ENCODE results near the gene CTSF.
A peak's percentile ranks its signal among the peaks of the same experiment; 100 is the strongest.
"Not testable (repeated sequence)": the region's sequence is repeated elsewhere in the genome, so short reads cannot be mapped to it uniquely, and the experiment has no call there.

Gene CTSF

GRCh38 chr11:66556086-66556485 is 12.3 kb downstream of the CTSF start:
- no peak for DNase-seq

- no peak for DNase-seq
Observed at GRCh38 chr11:66555416-66555815, 13.0 kb downstream of the CTSF start.

- DNase-seq: no peak
Observed at GRCh38 chr11:66554602-66555001, 13.8 kb downstream of the CTSF start.

DNA sequence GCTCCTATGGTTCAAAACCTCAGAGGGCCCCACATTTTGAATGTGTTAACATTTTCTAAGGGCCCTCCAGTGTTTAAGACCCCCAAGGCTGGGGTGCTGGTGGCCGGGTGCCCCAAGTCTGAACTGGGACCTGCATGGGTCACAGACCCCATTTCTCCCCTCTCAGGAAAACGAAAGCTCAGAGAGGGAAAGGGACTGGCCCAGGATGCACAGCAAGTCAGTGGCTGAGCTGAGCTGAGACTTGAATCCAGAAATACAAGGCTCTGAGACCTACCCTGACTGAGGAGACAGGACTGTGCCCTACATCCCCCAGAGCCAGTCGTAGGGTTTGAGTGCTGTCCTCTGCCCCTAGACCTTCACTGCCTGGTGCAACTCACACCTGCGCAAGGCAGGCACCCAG is 17.5 kb downstream of the CTSF start:
- DNase-seq: no peak

GRCh38 chr11:66549696-66550095 is 18.7 kb downstream of the CTSF start:
- DNase-seq: no peak

DNA sequence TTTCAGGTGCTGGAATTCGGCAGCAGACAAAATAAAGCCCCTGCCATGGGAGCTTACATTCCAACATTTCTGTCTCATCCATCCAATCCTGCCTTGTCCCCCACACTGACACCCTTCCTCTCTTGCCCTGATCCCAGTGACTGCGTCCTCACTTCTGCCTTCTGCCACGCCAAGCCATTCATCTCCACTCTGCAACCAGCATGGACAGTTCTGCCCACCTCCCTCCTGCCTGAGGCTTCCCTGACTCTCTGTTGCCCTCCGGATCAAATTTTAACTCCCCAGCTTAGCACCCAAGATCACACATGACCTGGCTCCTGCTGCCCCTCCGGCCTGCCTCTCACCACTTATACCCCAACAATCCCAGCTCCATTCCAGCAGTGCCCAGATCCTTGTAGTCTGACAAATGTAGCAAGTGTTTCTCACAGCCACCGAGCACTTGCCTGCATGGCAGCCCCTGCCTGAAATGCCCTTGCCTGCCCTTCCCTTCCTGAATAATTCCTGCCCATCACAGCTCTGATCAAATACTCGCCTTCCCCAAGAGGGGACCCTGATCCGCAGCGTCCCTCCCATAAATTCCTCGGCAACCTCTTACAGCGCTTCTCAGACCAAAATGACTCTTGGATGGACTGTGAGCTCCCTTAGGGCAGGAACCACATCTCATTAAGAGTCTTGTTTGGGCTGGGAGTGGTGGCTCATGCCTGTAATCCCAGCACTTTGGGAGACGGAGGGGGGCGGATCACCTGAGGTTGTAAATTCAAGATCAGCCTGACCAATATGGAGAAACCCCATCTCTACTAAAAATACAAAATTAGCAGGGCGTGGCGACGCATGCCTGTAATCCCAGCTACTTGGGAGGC is 19.4 kb downstream of the CTSF start:
- DNase-seq: no peak

GRCh38 chr11:66548041-66548440 is 20.4 kb downstream of the CTSF start:
- DNase-seq: no peak

- DNase-seq: no peak
Observed at GRCh38 chr11:66547662-66548009, 20.8 kb downstream of the CTSF start.

DNA sequence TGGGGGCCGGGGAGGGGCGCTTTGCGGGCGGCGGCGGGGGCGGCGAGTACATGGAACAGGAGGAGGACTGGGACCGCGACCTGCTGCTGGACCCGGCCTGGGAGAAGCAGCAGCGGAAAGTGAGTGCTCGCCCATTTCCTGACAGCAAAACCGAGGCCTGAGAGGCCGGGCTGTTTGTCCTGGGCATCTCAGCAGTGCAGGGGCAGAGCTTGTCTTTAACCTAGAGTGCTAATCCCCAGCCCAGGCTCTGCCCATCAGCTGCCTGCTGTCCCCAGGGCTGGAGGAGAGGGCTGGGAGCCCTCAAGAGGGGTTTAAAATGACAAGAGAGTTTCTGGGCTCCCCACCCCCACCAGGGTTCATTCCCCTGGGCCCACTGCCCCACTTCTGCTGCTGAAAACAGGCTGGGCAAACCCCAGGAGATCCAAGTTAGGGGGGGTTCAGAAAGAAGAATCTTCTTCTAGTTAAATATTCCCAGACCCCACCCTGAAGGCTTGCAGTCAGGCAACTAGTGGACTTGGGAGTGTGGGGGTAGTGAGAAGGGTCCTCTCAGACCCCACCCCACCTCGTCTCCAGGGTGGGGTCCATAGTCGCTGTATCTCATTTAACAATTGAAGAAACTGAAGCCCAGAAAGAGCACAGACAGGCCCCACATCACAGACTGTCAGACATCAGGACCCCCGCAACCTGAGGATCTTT is 21.3 kb downstream of the CTSF start:
- no peak for DNase-seq

DNA sequence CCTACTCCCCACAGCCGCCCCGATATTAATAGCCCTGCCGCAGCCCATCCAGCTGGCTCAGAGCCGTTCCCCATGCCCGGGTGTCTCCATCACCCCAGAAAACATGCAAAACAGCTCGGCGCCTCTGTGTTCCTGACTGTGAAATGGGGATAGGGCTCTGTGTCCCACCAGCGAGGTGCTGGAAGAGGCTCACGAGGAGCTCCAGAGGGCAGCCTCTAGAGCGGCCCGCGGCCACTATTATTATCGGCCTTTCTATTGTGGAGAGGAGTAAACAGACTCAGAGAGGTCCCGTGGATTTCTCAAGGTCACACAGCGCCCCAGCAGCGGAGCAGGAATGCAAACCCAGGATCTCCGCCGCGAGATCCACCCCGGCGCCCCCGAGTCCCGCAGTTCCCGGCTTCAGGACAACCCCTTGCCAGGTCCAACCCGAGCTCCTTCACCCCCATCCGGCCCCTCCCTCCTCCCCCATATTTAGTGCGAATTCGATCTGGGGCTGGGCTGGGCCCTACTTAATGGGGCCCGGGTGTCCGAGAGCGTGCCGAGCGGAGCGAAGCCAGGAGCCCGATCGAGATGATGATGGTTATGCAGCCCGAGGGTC is 21.9 kb downstream of the CTSF start, which contains the start of gene ACTN3:
Gene ACTN3 (plus strand): TSS at position 536 of the 598 bp plus-strand sequence. CDS start 35 bp downstream, at position 571.
- peak in 1 of 2 donors; percentile 19 for DNase-seq

DNA sequence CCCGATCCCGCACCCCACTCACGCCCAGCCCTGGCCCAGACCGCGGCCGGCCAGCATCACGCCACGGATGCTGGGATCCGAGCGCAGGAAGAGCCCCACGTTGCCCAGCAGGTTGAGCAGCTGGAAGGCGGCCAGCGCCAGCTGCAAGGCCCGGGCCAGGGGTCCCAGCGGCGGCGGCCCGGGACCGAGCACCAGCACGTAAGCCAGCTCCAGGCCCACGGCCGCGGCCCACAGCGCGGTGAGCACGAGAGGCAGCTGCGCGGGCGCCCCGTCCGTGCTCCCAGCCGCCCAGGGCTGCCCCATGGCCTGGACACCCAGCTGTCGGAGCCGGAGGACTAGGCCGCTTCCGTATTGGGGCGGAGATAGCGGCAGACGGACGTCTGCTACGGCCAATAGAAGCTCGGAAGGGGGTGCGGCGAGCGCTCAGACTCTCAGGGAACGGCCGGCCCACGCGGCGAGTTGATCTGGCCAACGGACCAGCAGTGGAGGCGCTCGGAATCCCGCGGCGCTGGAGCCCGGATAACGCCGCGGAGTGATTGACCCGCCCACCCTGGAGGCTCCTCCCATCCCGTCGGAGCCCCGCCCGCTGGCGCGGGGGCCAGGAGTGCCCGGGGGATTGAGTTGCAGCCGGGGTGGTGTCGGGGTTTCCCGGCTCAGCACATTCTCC is 22.6 kb downstream of the CTSF start, which contains the start of gene ZDHHC24:
Gene ZDHHC24 (minus strand): TSS at position 348 of the 667 bp plus-strand sequence. CDS start 45 bp downstream, at position 303.
- DNase-seq: peak; percentile 89 to 91

DNA sequence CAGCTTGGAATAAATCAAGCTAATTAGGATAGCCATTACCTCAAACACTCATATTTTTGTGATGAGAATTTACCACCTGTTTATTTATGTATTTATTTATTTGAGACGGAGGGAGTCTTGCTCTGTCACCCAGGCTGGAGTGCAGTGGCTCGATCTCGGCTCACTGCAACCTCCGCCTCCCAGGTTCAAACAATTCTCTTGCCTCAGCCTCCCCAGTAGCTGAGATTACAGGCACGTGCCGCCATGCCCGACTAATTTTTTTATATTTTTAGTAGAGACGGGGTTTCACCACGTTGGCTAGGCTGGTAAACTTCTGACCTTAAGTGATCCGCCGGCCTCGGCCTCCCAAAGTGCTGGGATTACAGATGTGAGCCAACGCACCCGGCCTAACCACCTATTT is 23.5 kb downstream of the CTSF start:
- not testable (repeated sequence) for DNase-seq

DNA sequence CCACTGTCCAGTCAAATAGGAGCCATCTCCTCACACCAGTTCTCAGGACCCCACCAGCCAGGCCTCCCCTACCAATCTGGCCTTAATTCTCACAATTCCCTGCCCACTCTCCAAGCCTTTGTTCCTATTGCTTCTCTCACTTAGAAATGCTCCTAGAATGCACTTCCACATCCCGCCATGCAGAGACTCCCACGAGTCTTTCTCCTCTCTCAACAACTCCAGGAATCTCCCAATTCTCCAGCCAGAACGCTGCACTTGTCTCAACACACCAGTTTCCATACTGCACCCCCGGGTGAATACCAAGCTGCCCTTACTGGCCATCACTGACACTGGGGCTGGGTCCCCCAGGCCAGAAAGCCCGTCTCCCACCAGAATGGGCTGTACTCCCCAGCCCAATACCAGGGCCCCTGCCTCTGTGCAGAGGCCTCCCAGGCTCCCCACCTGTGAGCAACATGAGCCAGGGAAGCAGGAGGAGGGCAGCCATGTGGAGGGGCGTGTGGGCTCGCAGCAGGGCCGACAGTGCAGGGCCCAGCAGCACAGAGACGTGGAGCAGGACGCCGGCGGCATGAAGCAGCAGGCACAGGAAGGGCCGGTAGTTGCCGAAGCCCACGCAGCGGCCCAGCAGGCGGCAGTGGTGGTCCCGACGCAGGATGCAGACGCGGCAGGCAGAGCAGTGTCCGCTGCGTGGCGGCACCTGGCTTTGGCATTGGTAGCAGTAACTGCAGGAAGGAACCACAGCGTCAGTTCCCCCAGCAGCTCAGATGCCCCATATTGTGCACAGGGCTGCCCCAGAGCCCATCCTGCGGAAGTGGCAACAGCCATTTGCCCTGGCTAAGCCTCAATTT is 24.9 kb downstream of the CTSF start:
- peak; percentile 76 to 82 for DNase-seq

DNA sequence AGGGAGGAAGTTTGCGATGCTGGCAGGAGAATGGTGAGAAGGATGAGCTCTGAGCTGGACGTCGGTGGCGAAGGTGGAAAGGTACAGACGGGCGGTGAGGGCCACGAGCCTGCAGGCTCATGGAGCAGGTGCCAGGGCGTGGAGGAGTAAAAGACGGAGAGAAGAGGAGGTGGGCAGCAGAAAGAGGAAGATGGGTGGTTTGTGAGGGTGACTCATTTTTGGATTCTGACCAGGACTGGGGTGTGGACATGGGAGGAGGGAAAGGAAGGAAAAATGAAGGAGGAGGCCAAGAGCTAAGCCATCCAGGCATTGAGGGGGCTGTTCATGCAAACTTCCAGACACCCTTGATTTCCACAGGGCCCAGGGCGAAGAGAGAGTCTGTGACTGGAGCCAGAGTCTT is 26.0 kb downstream of the CTSF start:
- DNase-seq: no peak

- no peak for DNase-seq
Observed at GRCh38 chr11:66541892-66542291, 26.5 kb downstream of the CTSF start.

DNA sequence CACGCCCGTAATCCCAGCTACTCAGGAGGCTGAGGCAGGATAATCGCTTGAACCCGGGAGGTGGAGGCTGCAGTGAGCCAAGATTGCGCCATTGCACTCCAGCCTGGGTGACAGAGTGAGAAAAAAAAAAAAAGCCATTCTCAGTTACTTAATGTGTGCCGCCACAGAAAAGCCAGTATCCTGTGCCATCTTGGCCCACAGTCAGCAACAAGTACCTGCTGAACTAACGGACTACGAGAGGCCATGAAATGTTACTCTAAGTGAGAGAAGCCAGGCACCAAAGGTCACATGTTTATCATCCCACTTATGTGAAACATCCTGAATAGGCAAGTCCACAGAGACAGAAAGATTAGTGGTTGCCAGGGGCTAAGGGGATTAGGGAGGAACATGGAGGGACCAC is 27.8 kb downstream of the CTSF start:
- DNase-seq: not testable (repeated sequence)

DNA sequence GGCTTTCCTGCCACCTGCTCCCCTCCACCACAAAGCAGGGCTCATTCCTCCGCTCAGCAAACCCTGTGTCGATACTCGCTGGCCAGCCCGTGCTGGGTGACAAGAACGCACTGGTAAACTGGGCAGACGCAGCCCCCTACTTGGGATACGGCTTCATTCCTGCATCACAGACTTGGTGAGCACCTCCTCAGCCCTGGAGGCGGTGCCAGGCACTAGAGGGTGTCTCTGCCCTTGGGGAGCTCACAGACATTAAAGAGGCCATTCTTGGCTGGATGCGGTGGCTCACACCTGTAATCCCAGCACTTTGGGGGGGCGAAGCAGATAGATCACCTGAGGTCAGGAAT is 28.6 kb downstream of the CTSF start:
- DNase-seq: no peak

- DNase-seq: no peak
Observed at GRCh38 chr11:66539170-66539869, 29.1 kb downstream of the CTSF start.

GRCh38 chr11:66532784-66533183 is 35.6 kb downstream of the CTSF start:
- DNase-seq: no peak

- no peak for DNase-seq
Observed at GRCh38 chr11:66531841-66532240, 36.6 kb downstream of the CTSF start.

DNA sequence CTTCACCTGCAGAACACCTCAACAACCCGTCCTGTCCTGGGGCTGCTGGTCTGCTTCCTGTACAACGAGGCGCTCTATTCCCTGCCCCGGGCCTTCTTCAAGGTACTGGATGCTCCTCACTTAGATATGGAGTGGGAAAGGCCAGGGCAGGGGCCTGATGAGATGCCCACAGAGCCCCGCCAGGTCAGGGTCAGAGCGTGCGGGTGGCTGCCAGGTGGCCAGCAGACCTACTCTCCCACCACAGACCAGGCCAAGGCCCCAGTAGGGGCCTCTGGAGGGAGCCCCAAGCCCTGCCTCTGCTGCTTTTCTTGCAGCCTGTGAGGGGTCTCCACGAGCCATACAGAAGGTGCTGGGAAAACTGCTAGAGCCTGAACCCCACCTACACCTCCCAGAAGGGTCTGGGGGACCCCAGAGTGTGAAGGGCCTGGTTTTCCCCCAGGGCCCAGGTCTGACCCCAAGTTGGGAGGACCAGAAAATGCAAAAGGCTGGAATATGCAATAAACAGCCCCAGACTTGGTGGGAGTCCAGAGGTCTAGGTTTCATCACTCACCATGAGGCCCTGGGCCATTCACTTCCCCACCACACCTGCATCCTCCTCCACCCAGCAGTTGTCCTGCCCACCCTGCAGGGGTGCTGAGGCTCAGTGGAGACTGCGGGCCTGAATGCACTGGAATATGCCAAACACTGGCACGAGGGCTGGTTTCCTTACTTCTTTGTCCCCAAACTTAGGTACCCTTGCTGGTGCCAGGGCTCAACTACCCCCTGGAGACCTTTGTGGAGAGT is 37.3 kb downstream of the CTSF start:
- DNase-seq: no peak

All from CD4-positive, alpha-beta T cell treated with Interferon alpha-2 for 1 hour (primary cell).